OCI-LY1 (cell line): Measurements from ENCODE around the gene HYDIN.

Source experiments
- H2AFZ ChIP-seq: fragments of 200-600 bp; sonication (generic), shearing (Covaris generic); 2 replicates; pipeline ENCODE4 v1.6.0; 2014; ENCODE audit warnings: antibody characterized with exemption, mild to moderate bottlenecking, low read length
- H3F3A ChIP-seq: fragments of 200-600 bp; sonication (generic), shearing (Covaris generic); 2 replicates; pipeline ENCODE4 v1.6.0; 2014; ENCODE audit warnings: mild to moderate bottlenecking, antibody characterized with exemption, low read length, moderate library complexity; ENCODE audit not compliant: insufficient read depth
- H3K27ac ChIP-seq: fragments of 200-600 bp; sonication (generic); 2 replicates; pipeline ENCODE4 v1.5.1; 2014; ENCODE audit warnings: low read length, mixed run types, mild to moderate bottlenecking, low read depth; ENCODE audit not compliant: poor library complexity, severe bottlenecking
- H3K27me3 ChIP-seq: fragments of 200-600 bp; sonication (generic); 2 replicates; pipeline ENCODE4 v1.6.0; 2014; ENCODE audit warnings: antibody characterized with exemption, mild to moderate bottlenecking, low read length, moderate library complexity; ENCODE audit not compliant: insufficient read depth
- H3K36me3 ChIP-seq: fragments of 200-600 bp; sonication (generic); 2 replicates; pipeline ENCODE4 v1.6.1; 2014; ENCODE audit warnings: mild to moderate bottlenecking, antibody characterized with exemption, low read length, moderate library complexity, mixed read lengths; ENCODE audit not compliant: insufficient read depth
- H3K4me1 ChIP-seq: fragments of 200-600 bp; sonication (generic); 2 replicates; pipeline ENCODE4 v1.5.1; 2014; ENCODE audit warnings: mild to moderate bottlenecking, low read length, moderate library complexity; ENCODE audit not compliant: insufficient read depth, severe bottlenecking
- H3K4me2 ChIP-seq: fragments of 200-600 bp; sonication (generic), shearing (Covaris generic); 2 replicates; pipeline ENCODE4 v1.6.1; 2014; ENCODE audit warnings: low read length
- H3K4me3 ChIP-seq: fragments of 200-600 bp; sonication (generic); 2 replicates; pipeline ENCODE4 v1.5.1; 2014; ENCODE audit warnings: low read length, low read depth, mild to moderate bottlenecking, mixed read lengths; ENCODE audit not compliant: poor library complexity, severe bottlenecking
- H3K79me2 ChIP-seq: fragments of 200-600 bp; shearing (Covaris generic); 2 replicates; pipeline ENCODE4 v1.6.1; 2016; ENCODE audit warnings: mixed run types, low read length, mixed read lengths; ENCODE audit not compliant: insufficient read depth
- H3K9ac ChIP-seq: fragments of 200-600 bp; sonication (generic), shearing (Covaris generic); 2 replicates; pipeline ENCODE4 v1.6.1; 2014; ENCODE audit warnings: mild to moderate bottlenecking, low read length, mixed read lengths
- H3K9me2 ChIP-seq: fragments of 200-600 bp; sonication (generic), shearing (Covaris generic); 2 replicates; pipeline ENCODE4 v1.6.1; 2014; ENCODE audit warnings: low read depth, mild to moderate bottlenecking, low read length, mixed read lengths
- H3K9me3 ChIP-seq: fragments of 200-600 bp; shearing (Covaris generic); 2 replicates; pipeline ENCODE4 v1.6.1; 2014; ENCODE audit warnings: low read length, mixed read lengths
- H4K20me1 ChIP-seq: fragments of 200-600 bp; sonication (generic), shearing (Covaris generic); 2 replicates; pipeline ENCODE4 v1.6.0; 2016; ENCODE audit warnings: mild to moderate bottlenecking, low read length; ENCODE audit not compliant: insufficient read depth
- CTCF ChIP-seq: fragments of 200-600 bp; sonication (generic), shearing (Covaris generic); IDR thresholded peaks from 2 replicates; pipeline ENCODE4 v1.5.1; 2017; ENCODE audit warnings: mild to moderate bottlenecking, antibody characterized with exemption, low read length, moderate library complexity, mixed read lengths
- EZH2 ChIP-seq: fragments of 200-600 bp; sonication (generic), shearing (Covaris generic); IDR thresholded peaks from 2 replicates; pipeline ENCODE4 v1.8.0; 2017; ENCODE audit warnings: borderline replicate concordance, mixed run types, mild to moderate bottlenecking, antibody characterized with exemption, low read length, moderate library complexity, mixed read lengths

HYDIN gene

GRCh38 chr16:70782237-70782636 is 448.3 kb downstream of the HYDIN start:
- H3K4me3 ChIP-seq, result no peak overlapping the region
- H3K4me2 ChIP-seq, result no peak overlapping the region
- H3K9ac ChIP-seq, result no peak overlapping the region
- no peaks in the 10 kb centered on the region for H3F3A ChIP-seq
- no peaks in the 10 kb centered on the region for H3K9me2 ChIP-seq
- no peak for TF ChIP-seq EZH2
- TF ChIP-seq CTCF, result no peak
- H3K27ac ChIP-seq, result no peak overlapping the region
- no peaks in the 10 kb centered on the region for H3K27me3 ChIP-seq
- H2AFZ ChIP-seq, result no peak overlapping the region
- no peaks in the 10 kb centered on the region for H4K20me1 ChIP-seq
- H3K9me3 ChIP-seq, result no peaks in the 10 kb centered on the region
- H3K4me1 ChIP-seq, result no peaks in the 10 kb centered on the region
- no peaks in the 10 kb centered on the region for H3K79me2 ChIP-seq
- peaks cover 79% of the 10 kb centered on the region for H3K36me3 ChIP-seq

GRCh38 chr16:70781800-70782199 is 448.7 kb downstream of the HYDIN start:
- Histone ChIP-seq H3K9ac (no peak overlapping the region), H3K36me3 (peaks cover 81% of the 10 kb centered on the region), H3K9me2 (no peaks in the 10 kb centered on the region), H3K27ac (no peak overlapping the region), H4K20me1 (no peaks in the 10 kb centered on the region), H3K27me3 (no peaks in the 10 kb centered on the region), H3K4me2 (no peak overlapping the region), H3K4me3 (no peak overlapping the region), H2AFZ (no peak overlapping the region), H3F3A (no peaks in the 10 kb centered on the region), H3K9me3 (no peaks in the 10 kb centered on the region), H3K4me1 (no peaks in the 10 kb centered on the region), H3K79me2 (no peaks in the 10 kb centered on the region)
- no peak for TF ChIP-seq CTCF
- TF ChIP-seq EZH2, result no peak

- Histone ChIP-seq H3K4me1 (no peaks in the 10 kb centered on the region), H3K79me2 (no peaks in the 10 kb centered on the region), H4K20me1 (no peaks in the 10 kb centered on the region), H3K4me3 (no peak overlapping the region), H3K9me3 (no peaks in the 10 kb centered on the region), H3K36me3 (peaks cover 69% of the 10 kb centered on the region), H3K4me2 (no peak overlapping the region), H3K9ac (no peak overlapping the region), H3K27me3 (no peaks in the 10 kb centered on the region), H3K27ac (no peak overlapping the region), H3F3A (no peaks in the 10 kb centered on the region), H3K9me2 (no peaks in the 10 kb centered on the region), H2AFZ (no peak overlapping the region)
- TF ChIP-seq CTCF, result no peak
- TF ChIP-seq EZH2, result no peak
These were observed 450.0 kb downstream of the HYDIN start for GRCh38 chr16:70780546-70780945.
